CD4-positive, alpha-beta T cell treated with Interleukin-4 for 1 hour (primary cell): ENCODE data around the gene DDX60.
"Not testable (repeated sequence)": the region's sequence is repeated elsewhere in the genome, so short reads cannot be mapped to it uniquely, and the experiment has no call there.

Source experiments
- DNase-seq, 2 donors: peaks; one replicate each; pipeline ENCODE4 v3.0.0-alpha.2; 2020 to 2022

Gene DDX60

GRCh38 chr4:168318266-168318895 is at the start of gene DDX60:
DDX60 (minus strand) TSS chr4:168318752; CDS start chr4:168311259, 7,493 bp downstream.
- DNase-seq: peak; percentile 89 to 92

- no peak for DNase-seq
Observed at GRCh38 chr4:168367065-168367464, 48.5 kb upstream of the DDX60 start.

- DNase-seq: no peak
Observed at GRCh38 chr4:168362025-168362401, 43.5 kb upstream of the DDX60 start.

- no peak for DNase-seq
Observed at GRCh38 chr4:168361365-168362024, 42.9 kb upstream of the DDX60 start.

- no peak for DNase-seq
Observed at GRCh38 chr4:168360271-168360670, 41.7 kb upstream of the DDX60 start.

DNA sequence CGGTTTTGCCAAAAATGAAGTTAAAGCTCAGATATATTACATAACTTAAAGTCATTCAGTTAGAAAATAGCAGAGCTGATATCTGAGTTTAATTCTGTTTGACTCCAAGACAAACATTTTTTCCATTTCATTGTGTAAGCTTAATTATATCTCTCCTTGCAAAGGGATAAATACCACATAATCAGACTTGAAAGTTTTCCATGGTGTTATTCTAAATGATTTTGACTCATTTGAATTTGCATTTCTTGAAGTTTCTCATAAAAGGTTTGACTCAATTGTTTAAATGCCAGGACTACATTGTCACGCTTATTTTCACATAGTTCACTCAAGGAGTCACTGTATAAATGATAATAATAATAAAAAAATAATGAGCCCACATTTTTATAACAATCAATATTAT is 39.4 kb upstream of the DDX60 start:
- no peak for DNase-seq

- DNase-seq: no peak
Observed at GRCh38 chr4:168353746-168354145, 35.2 kb upstream of the DDX60 start.

- DNase-seq: no peak
Observed at GRCh38 chr4:168337550-168337940, 19.0 kb upstream of the DDX60 start.

- no peak for DNase-seq
Observed at GRCh38 chr4:168336837-168337549, 18.4 kb upstream of the DDX60 start.

DNA sequence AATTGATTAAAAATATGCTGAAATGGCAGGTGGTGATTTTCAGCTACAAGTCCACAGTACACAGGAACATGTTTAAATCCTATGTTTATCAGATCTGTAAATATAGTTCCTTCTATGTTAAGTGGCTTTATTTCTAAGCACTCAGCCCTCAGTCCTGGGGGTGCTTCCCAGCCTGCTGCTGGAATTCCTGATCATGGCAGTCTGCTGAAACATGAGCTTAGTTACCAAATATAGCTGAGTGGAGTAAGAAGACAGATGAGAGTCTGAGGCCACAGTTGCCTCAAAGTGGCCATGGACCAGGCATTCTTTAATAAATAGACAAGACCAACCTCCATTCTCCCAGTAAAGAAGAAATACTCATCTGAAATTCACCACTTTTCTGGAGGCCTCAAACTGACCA is 17.1 kb upstream of the DDX60 start:
- DNase-seq: no peak

- no peak for DNase-seq
Observed at GRCh38 chr4:168334053-168334452, 15.5 kb upstream of the DDX60 start.

- DNase-seq: not testable (repeated sequence)
Observed at GRCh38 chr4:168330575-168330974, 12.0 kb upstream of the DDX60 start.

DNA sequence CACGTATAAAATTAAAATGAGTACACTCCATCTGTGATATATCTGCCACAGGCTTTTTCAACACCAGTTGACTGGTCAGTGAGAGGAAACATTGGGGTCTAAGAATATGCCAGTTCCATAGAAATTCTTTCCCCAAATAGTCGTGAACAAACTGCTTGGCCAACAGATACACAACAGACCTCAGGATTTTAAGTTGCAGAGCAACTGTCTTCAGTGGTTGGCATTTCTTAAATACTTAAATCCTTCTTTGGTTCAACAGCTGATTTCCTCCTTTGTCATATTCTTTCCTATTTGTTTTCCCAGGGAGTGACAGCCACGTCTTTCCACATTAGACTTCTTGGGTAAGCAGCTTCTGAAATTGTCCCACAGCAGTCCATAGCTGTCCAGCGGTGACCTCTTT is 7.0 kb upstream of the DDX60 start:
- DNase-seq: no peak

GRCh38 chr4:168321006-168321405 is 2.5 kb upstream of the DDX60 start:
- DNase-seq: no peak

- DNase-seq: peak in 1 of 2 donors; percentile 5
Observed at GRCh38 chr4:168319486-168320019, 1.0 kb upstream of the DDX60 start.

GRCh38 chr4:168317621-168318020 is 931 bp downstream of the DDX60 start:
- DNase-seq: peak in 1 of 2 donors; percentile 35

- no peak for DNase-seq
Observed at GRCh38 chr4:168309781-168310180, 8.8 kb downstream of the DDX60 start.

GRCh38 chr4:168308912-168309311 is 9.6 kb downstream of the DDX60 start:
- DNase-seq: no peak

- no peak for DNase-seq
Observed at GRCh38 chr4:168306476-168306875, 12.1 kb downstream of the DDX60 start.

GRCh38 chr4:168304744-168305459 is 13.7 kb downstream of the DDX60 start:
- no peak for DNase-seq

- DNase-seq: not testable (repeated sequence)
Observed at GRCh38 chr4:168303430-168303829, 15.1 kb downstream of the DDX60 start.

DNA sequence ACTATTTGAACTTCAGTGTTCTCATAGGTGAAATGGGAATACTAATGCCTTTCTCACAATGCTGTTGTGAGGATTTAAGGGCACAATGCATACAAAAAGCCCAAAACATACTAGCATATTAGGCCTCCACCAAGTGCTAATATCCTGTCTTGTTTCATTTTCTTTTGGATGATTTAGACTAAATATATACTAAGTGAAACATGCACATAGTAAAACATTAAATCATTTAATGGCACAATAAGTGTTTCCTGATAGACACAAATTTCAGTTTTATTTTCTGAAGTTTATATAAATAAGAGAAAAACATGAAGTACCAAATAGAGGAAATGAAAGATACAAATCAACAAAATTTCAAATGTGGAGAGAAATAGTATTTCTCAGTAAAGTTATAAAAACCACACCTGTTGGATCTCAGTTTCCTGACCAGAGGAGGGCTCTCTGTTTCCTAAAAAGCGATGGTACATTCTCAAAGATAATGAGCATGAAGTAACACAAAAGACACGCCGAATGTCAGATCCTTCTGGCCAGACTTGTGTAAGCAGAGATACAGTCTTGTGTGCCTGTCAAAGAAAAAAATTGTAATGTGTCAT is 25.1 kb downstream of the DDX60 start:
- no peak for DNase-seq

- DNase-seq: no peak
Observed at GRCh38 chr4:168291242-168291641, 27.3 kb downstream of the DDX60 start.
